ENCODE data around the gene SEC14L5. TPM values are rescaled to one million over a fixed set of nuclear protein-coding genes. Genes with fewer than 3 reads are reported as not detected.
A peak's percentile ranks its signal among the peaks of the same experiment; 100 is the strongest.

The SEC14L5 gene
- total and polyA plus RNA-seq, 2 of the 4 experiments (the other 2 are of a cell fraction), result 0.07 TPM; not detected in 1

DNA sequence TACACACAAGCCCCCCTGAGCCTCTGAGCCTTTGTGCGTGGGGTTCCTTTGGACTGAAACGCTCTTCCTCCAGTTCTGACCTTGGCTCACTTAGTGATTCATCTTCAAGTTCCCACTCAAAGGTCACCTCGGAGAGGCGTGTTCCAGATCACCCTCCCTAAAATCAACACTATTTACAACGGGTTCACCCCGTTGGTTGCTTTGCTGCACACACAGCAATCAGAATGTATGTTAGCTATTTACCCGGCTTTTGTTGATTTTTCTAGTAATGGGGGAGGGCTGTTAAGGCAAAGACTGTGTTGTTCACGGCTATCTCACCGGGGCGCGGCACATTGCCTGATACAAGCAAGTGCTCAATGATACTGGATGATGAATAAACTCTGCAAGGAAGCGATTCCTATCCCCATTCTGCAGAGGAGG lies 74.6 kb downstream of the SEC14L5 start:
- BruUV-seq (replicated peaks), result no TSS peak
- H2BK20ac ChIP-seq (ENCODE audit: low read depth, low read length), result no peak overlapping the region
- TF ChIP-seq RCOR1 (IDR thresholded peaks at IDR 0.05; ENCODE audit: insufficient replicate concordance, low read length) (no peak), BHLHE40 (IDR thresholded peaks at IDR 0.05; ENCODE audit: low read depth, low read length) (no peak), NFE2L2 (IDR thresholded peaks at IDR 0.05; ENCODE audit: low read depth, low read length) (no peak), CHD1 (IDR thresholded peaks at IDR 0.05; ENCODE audit: low read depth, low read length) (no peak), MAFK (IDR thresholded peaks at IDR 0.05; ENCODE audit: low read depth, low read length) (no peak), FOS (IDR thresholded peaks at IDR 0.05; ENCODE audit: low read depth, low read length) (no peak), RFX5 (IDR thresholded peaks at IDR 0.05; ENCODE audit: low read depth, low read length) (no peak), MAZ (IDR thresholded peaks at IDR 0.05; ENCODE audit: borderline replicate concordance, low read depth, low read length) (no peak), MXI1 (IDR thresholded peaks at IDR 0.05; ENCODE audit: borderline replicate concordance, low read depth, low read length) (no peak), SMC3 (IDR thresholded peaks at IDR 0.05; ENCODE audit: low read depth, low read length) (no peak), POLR2A (IDR thresholded peaks at IDR 0.05; ENCODE audit: low read depth, low read length) (no peak), RAD21 (IDR thresholded peaks at IDR 0.05; ENCODE audit: low read length) (no peak), USF2 (IDR thresholded peaks at IDR 0.05; ENCODE audit: low read depth, low read length) (no peak), CTCF (conservative IDR thresholded peaks at IDR 0.05; ENCODE audit: low read depth, low read length) (no peak), CEBPB (IDR thresholded peaks at IDR 0.05; ENCODE audit: low read depth, low read length) (no peak)
- TF ChIP-seq, protein P1, sequence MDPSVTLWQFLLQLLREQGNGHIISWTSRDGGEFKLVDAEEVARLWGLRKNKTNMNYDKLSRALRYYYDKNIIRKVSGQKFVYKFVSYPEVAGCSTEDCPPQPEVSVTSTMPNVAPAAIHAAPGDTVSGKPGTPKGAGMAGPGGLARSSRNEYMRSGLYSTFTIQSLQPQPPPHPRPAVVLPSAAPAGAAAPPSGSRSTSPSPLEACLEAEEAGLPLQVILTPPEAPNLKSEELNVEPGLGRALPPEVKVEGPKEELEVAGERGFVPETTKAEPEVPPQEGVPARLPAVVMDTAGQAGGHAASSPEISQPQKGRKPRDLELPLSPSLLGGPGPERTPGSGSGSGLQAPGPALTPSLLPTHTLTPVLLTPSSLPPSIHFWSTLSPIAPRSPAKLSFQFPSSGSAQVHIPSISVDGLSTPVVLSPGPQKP (IDR thresholded peaks at IDR 0.05; ENCODE audit: borderline replicate concordance, low read depth, low read length), result no peak
- peak overlapping the region; percentile 85 to 90; a peak in 3 of 4 replicates for H4K8ac ChIP-seq (ENCODE audit: low read depth in 2 of 2, low read length in 2 of 2)
- H4K5ac ChIP-seq (ENCODE audit: low read depth, low read length), result peak overlapping the region; percentile 59
- no peaks in the 10 kb centered on the region for H3K27me3 ChIP-seq (ENCODE audit: control insufficient read depth, insufficient read depth, low read length)
- POLR2A ChIA-PET (ENCODE audit: unreplicated experiment), result no interaction called here
- H3K23ac ChIP-seq (ENCODE audit: low read depth, low read length), result peak overlapping the region; percentile 13; the same call in 1 of the 2 replicates
- no peak overlapping the region for H2AK5ac ChIP-seq (ENCODE audit: low read depth, low read length)
- intact Hi-C loops (cut with micrococcal nuclease), result loop anchor here (5.0 kb wide), 1 partner anchor 185 kb away; the partner anchor contains the start of genes GLYR1 and UBN1
- dilution Hi-C loops (cut with HindIII; ENCODE audit: low sequenced_read_pairs, unreplicated experiment), result no loop called here
- H3K9ac ChIP-seq (ENCODE audit: low read depth, low read length), result peak overlapping the region; percentile 62
- peaks cover 3% of the 10 kb centered on the region; the same call in 1 of the 2 replicates for H3K4me1 ChIP-seq (ENCODE audit: control insufficient read depth, insufficient read depth, low read length)
- no peak overlapping the region for H4K91ac ChIP-seq (ENCODE audit: insufficient read depth, low read depth, low read length)
- 0 out of 2 replicates have a peak, but pooled peaks cover 1% of the 10 kb centered on the region for H3K36me3 ChIP-seq (ENCODE audit: control insufficient read depth, insufficient read depth, low read length)
- H2BK120ac ChIP-seq (ENCODE audit: low read depth, low read length), result no peak overlapping the region
- H2BK5ac ChIP-seq (ENCODE audit: low read depth, low read length, poor library complexity, severe bottlenecking), result no peak overlapping the region
- no peak overlapping the region for H3K14ac ChIP-seq (replicated peaks; ENCODE audit: low read depth, low read length)
- WGBS, 2 experiments (ENCODE audit: extremely low coverage in 2 of 2, insufficient read length in 1 of 2), result 25% methylated on average over 4 of the region's 12 CpGs; no CpG with 5 or more reads in 1 of the 2 experiments
- in situ Hi-C loops (cut with MboI; ENCODE audit: low sequenced_read_pairs), result no loop called here
- peak overlapping the region; percentile 86 for H3K4me3 ChIP-seq (ENCODE audit: insufficient read depth, low read depth, low read length)
- peak overlapping the region; percentile 99 for H2AFZ ChIP-seq (replicated peaks; ENCODE audit: low read length, poor library complexity)
- no peaks in the 10 kb centered on the region for H4K20me1 ChIP-seq (ENCODE audit: insufficient read depth, low read length)
- no peak overlapping the region for H2BK15ac ChIP-seq (ENCODE audit: low read depth, low read length)
- no peak overlapping the region; the same call in 1 of the 2 replicates for H3K4ac ChIP-seq (ENCODE audit: low read depth, low read length)
- no peak overlapping the region for H3K27ac ChIP-seq (ENCODE audit: insufficient read depth, low read length)
- peak overlapping the region; percentile 44 for H2AK9ac ChIP-seq (replicated peaks; ENCODE audit: low read depth, low read length, poor library complexity)
- no peak overlapping the region for H3K18ac ChIP-seq (ENCODE audit: low read depth, low read length)
- no peaks in the 10 kb centered on the region for H3K9me3 ChIP-seq (ENCODE audit: control insufficient read depth, insufficient read depth, low read length)
- CTCF ChIA-PET, result no interaction called here
- H3K4me2 ChIP-seq (ENCODE audit: low read depth, low read length), result peak overlapping the region; percentile 98
- H3K9me1 ChIP-seq (ENCODE audit: insufficient read depth, low read length), result peaks cover 8% of the 10 kb centered on the region
- H3K56ac ChIP-seq (ENCODE audit: extremely low read depth, insufficient read depth, low read length), result no peak overlapping the region
- ATAC-seq (ENCODE audit: low read depth) (no peak), DNase-seq (no peak)
- peaks cover 3 to 13% of the 10 kb centered on the region in 2 experiments; a peak in 2 of 4 replicates for H3K79me1 ChIP-seq (ENCODE audit: low read depth in 1 of 2, low read length in 2 of 2)
